GM12878 (cell line): ENCODE measurements around the gene MRPL18. TPM values are rescaled to one million over a fixed set of nuclear protein-coding genes. Genes with fewer than 3 reads are reported as not detected.

Experiments
- ATAC-seq: fragments of 200-7000 bp; cut with Tn5 transposase; 3 replicates; pipeline ENCODE4 v1.9.1; 2020; ENCODE audit warnings: mild to moderate bottlenecking, moderate library complexity
- BruUV-seq: library from RNA; stranded (reverse); fragments of 400-500 nt; replicated peaks from 2 replicates; lab custom pipeline; 2021; lab: Mats Ljungman, UMichigan
- CTCF ChIA-PET: fragments of 300-600 bp; sonication (Branson Sonifier 250); formaldehyde crosslinking; extraction: SDS; loops from one replicate; lab custom pipeline; 2021; ENCODE audit warnings: inconsistent platforms; lab: Yijun Ruan, JAX
- POLR2A ChIA-PET: fragments of 350-600 bp; formaldehyde crosslinking; extraction: SDS; loops from one replicate; lab custom pipeline; 2021; ENCODE audit warnings: inconsistent platforms; lab: Charles Lee
- RAD21 ChIA-PET: fragments of 300-600 bp; sonication (Branson Sonifier 250); formaldehyde crosslinking; loops from one replicate; lab custom pipeline; 2023; ENCODE audit warnings: antibody characterized with exemption; ENCODE audit not compliant: unreplicated experiment; lab: Charles Lee
- SMC1A ChIA-PET: fragments of 300-600 bp; sonication (Branson Sonifier 250); formaldehyde crosslinking; loops from one replicate; lab custom pipeline; 2023; ENCODE audit not compliant: unreplicated experiment, uncharacterized antibody; lab: Charles Lee
- DNase-seq: peaks from one replicate; pipeline ENCODE4 v3.0.0-alpha.2; 2011; ENCODE audit warnings: low read depth, low spot score
- FAIRE-seq: peaks from 3 replicates; lab custom pipeline; 2011; peaks lifted over from hg19 to GRCh38; lab: Jason Lieb, UNC
- H2AFZ ChIP-seq: 2 replicates; pipeline ENCODE4 v1.6.0; 2011; ENCODE audit warnings: low read depth, low read length, control low read depth; ENCODE audit not compliant: control insufficient read depth
- H3K27ac ChIP-seq: 2 replicates; pipeline ENCODE4 v1.5.1; 2011; ENCODE audit warnings: control low read depth; ENCODE audit not compliant: control insufficient read depth, insufficient read depth
- H3K27me3 ChIP-seq, 2 experiments: replicated peaks in 1 of 2; 2 replicates each; pipeline versions ENCODE4 v1.6.0 to v1.6.1; 2011; ENCODE audit warnings: low read length in 1 of 2; ENCODE audit not compliant: control insufficient read depth in 2 of 2, insufficient read depth in 2 of 2
- H3K36me3 ChIP-seq, 2 experiments: 2 replicates each; pipeline ENCODE4 v1.5.1; 2011; ENCODE audit warnings: low read length in 1 of 2; ENCODE audit not compliant: control insufficient read depth in 2 of 2, insufficient read depth in 2 of 2
- H3K4me1 ChIP-seq: 2 replicates; pipeline ENCODE4 v1.6.1; 2011; ENCODE audit warnings: mild to moderate bottlenecking, low read length, moderate library complexity, mixed read lengths; ENCODE audit not compliant: control insufficient read depth, insufficient read depth
- H3K4me2 ChIP-seq: 2 replicates; pipeline ENCODE4 v1.6.0; 2011; ENCODE audit warnings: control low read depth; ENCODE audit not compliant: control insufficient read depth, insufficient read depth
- H3K4me3 ChIP-seq: fragments of 200-600 bp; sonication (generic); 2 replicates; pipeline ENCODE4 v1.5.1; 2016
- H3K79me2 ChIP-seq: 2 replicates; pipeline ENCODE4 v1.6.0; 2011; ENCODE audit warnings: low read length; ENCODE audit not compliant: control insufficient read depth, insufficient read depth
- H3K9ac ChIP-seq: 2 replicates; pipeline ENCODE4 v1.8.0; 2011; ENCODE audit warnings: low read length, control low read depth, mixed read lengths; ENCODE audit not compliant: control insufficient read depth, insufficient read depth
- H3K9me3 ChIP-seq: replicated peaks from 3 replicates; pipeline ENCODE4 v1.5.1; 2011; ENCODE audit warnings: mild to moderate bottlenecking, low read length; ENCODE audit not compliant: control insufficient read depth, insufficient read depth
- H4K20me1 ChIP-seq: 2 replicates; pipeline ENCODE4 v1.6.0; 2011; ENCODE audit not compliant: control insufficient read depth, insufficient read depth
- BCL11A ChIP-seq: IDR thresholded peaks from 2 replicates; pipeline ENCODE4 v1.6.1; 2011; ENCODE audit warnings: low read depth, low read length
- CBX3 ChIP-seq: fragments of 200-600 bp; sonication (generic); IDR thresholded peaks from 2 replicates; pipeline ENCODE4 v1.6.1; 2016; ENCODE audit warnings: low read depth, borderline replicate concordance
- DPF2 ChIP-seq: fragments of 450-650 bp; IDR thresholded peaks from 2 replicates; pipeline ENCODE4 v1.6.1; 2017; ENCODE audit warnings: mild to moderate bottlenecking
- FOXK2 ChIP-seq: fragments of 450-650 bp; IDR thresholded peaks from 2 replicates; pipeline ENCODE4 v1.6.1; 2017; ENCODE audit warnings: mild to moderate bottlenecking, moderate library complexity
- KDM1A ChIP-seq: fragments of 200-600 bp; sonication (generic); IDR thresholded peaks from 2 replicates; pipeline ENCODE4 v1.6.1; 2016; ENCODE audit warnings: borderline replicate concordance
- MTA3 ChIP-seq: IDR thresholded peaks from 2 replicates; pipeline ENCODE4 v1.6.1; 2012; ENCODE audit warnings: low read length, inconsistent platforms, borderline replicate concordance
- NFYA ChIP-seq: IDR thresholded peaks from 2 replicates; pipeline ENCODE4 v1.6.1; 2011; ENCODE audit warnings: low read depth, mild to moderate bottlenecking, low read length, improper control_type of control experiment, borderline replicate concordance
- POLR2AphosphoS2 ChIP-seq: IDR thresholded peaks from 2 replicates; pipeline ENCODE4 v1.6.1; 2011; ENCODE audit warnings: low read depth, mild to moderate bottlenecking, low read length, improper control_type of control experiment, moderate library complexity
- POU2F2 ChIP-seq: IDR thresholded peaks from 3 replicates; pipeline ENCODE4 v1.6.1; 2011; ENCODE audit warnings: low read depth, mild to moderate bottlenecking, low read length, borderline replicate concordance
- RCOR1 ChIP-seq: conservative IDR thresholded peaks from 2 replicates; pipeline ENCODE4 v1.6.1; 2012; ENCODE audit warnings: low read depth, low read length, improper control_type of control experiment
- SPI1 ChIP-seq: IDR thresholded peaks from 2 replicates; pipeline ENCODE4 v1.6.1; 2011; ENCODE audit warnings: low read depth, mild to moderate bottlenecking, low read length, moderate library complexity, borderline replicate concordance; ENCODE audit not compliant: insufficient read depth
- ZNF207 ChIP-seq: fragments of 450-650 bp; IDR thresholded peaks from 2 replicates; pipeline ENCODE4 v1.6.1; 2014; ENCODE audit warnings: antibody characterized with exemption, mild to moderate bottlenecking, borderline replicate concordance
- ZZZ3 ChIP-seq: IDR thresholded peaks from 2 replicates; pipeline ENCODE4 v1.6.1; 2011; ENCODE audit warnings: low read depth; ENCODE audit not compliant: control insufficient read depth, insufficient read length
- WGBS: methylation state at CpG from one replicate; pipeline ENCODE4 v1.1.6; 2016; ENCODE audit warnings: low lambda C conversion rate; ENCODE audit not compliant: insufficient replicate concordance, insufficient coverage; ENCODE audit errors: missing lambda C conversion rate; 5-methylcytosine and 5-hydroxymethylcytosine counted together
- in situ Hi-C: fragments of 300-500 bp; cut with MboI; formaldehyde crosslinking; loops from 9 replicates; pipeline ENCODE4 v1.14.3; 2018; ENCODE audit warnings: mixed read lengths
- intact Hi-C: fragments of 100-400 bp; cut with micrococcal nuclease; formaldehyde crosslinking; loops from one replicate; pipeline ENCODE4 v1.14.2; 2022; ENCODE audit not compliant: unreplicated experiment
- polyA plus RNA-seq, 11 experiments: library from polyadenylated mRNA; depleted of rRNA in 4 of 11; unstranded in 6 of 11; stranded (reverse) in 5 of 11; fragments of >200 nt; fragmentation: Nextera tagmentation in 4 of 11; fragmentation: Illumina TruSeq in 1 of 11; extraction: Ambion mirVana in 4 of 11; extraction: Trizol in 1 of 11; gene quantifications; 1 replicate in 1 of 11; 2 replicates in 10 of 11; pipeline versions ENCODE4 v1.2.1 to v1.2.3, GENCODE V29; 2011 to 2016; ENCODE audit warnings: inconsistent platforms in 2 of 11, missing spikeins in 2 of 11, low read depth in 1 of 11
- total RNA-seq, 4 experiments: library from RNA; depleted of rRNA in 3 of 4; stranded (reverse); fragments of >200 nt in 3 of 4; fragmentation: Illumina TruSeq in 1 of 4; extraction: Trizol in 1 of 4; gene quantifications; 2 replicates each; pipeline versions ENCODE4 v1.2.1 to v1.2.3, GENCODE V29; 2013 to 2021
- TF ChIP-seq, protein P1 (sequence below): fragments of 450-650 bp; IDR thresholded peaks from 2 replicates; pipeline ENCODE4 v1.6.1; 2017; ENCODE audit warnings: mild to moderate bottlenecking, low read depth, inconsistent platforms; ENCODE audit not compliant: poor library complexity, severe bottlenecking
- TF ChIP-seq, protein P2 (sequence below): fragments of 450-650 bp; IDR thresholded peaks from 2 replicates; pipeline ENCODE4 v1.6.1; 2018; ENCODE audit warnings: mild to moderate bottlenecking, low read depth, moderate library complexity; ENCODE audit not compliant: partially characterized antibody
- TF ChIP-seq, protein P3 (sequence below): IDR thresholded peaks from 2 replicates; pipeline ENCODE4 v1.6.1; 2012; ENCODE audit warnings: low read depth, low read length, improper control_type of control experiment

MRPL18 gene
- total and polyA plus RNA-seq, 10 of the 15 experiments (the other 5 are each of a cell fraction or from before 2014, with no cell fraction given), result 68.5 to 203 (median 116) TPM

DNA sequence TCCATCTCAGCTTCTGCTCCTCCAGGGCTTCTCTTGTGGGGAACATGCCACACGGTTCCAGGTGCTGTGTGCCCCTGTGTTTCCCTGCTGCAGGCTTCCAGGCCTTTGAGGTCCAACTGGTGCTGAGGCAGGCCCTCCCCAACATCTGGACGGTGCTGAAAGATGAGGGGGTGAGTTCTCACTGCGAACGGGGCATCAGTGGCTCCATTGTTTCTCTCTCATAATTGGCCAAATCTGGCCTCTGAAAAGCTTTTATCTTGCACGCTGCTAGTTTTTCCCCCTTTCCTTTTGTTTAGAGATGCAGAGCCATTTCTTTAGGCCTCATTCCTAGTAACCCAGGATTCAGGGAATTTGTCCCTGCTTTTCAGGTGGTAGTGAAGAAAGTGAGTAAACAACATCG is 18.4 kb downstream of the MRPL18 start:
- FAIRE-seq (no peak), ATAC-seq (no peak), DNase-seq (no peak)
- SMC1A ChIA-PET, result interaction anchor here (1.2 to 2.7 kb wide), 2 partner anchors 18 to 21 kb away, joined by 3 to 11 read pairs; partner anchors contain the start of gene MRPL18
- H3K9ac ChIP-seq, result no peak overlapping the region; the same call in 1 of the 2 replicates
- H2AFZ ChIP-seq, result peak overlapping the region; percentile 48; the same call in 1 of the 2 replicates
- POLR2A ChIA-PET, result no interaction called here
- H3K4me1 ChIP-seq, result no peaks in the 10 kb centered on the region
- H3K4me2 ChIP-seq, result no peak overlapping the region
- no peaks in the 10 kb centered on the region for H3K9me3 ChIP-seq
- no peak for TF ChIP-seq MTA3
- no peak for TF ChIP-seq BCL11A
- no peak for TF ChIP-seq POLR2AphosphoS2
- TF ChIP-seq, protein P1, sequence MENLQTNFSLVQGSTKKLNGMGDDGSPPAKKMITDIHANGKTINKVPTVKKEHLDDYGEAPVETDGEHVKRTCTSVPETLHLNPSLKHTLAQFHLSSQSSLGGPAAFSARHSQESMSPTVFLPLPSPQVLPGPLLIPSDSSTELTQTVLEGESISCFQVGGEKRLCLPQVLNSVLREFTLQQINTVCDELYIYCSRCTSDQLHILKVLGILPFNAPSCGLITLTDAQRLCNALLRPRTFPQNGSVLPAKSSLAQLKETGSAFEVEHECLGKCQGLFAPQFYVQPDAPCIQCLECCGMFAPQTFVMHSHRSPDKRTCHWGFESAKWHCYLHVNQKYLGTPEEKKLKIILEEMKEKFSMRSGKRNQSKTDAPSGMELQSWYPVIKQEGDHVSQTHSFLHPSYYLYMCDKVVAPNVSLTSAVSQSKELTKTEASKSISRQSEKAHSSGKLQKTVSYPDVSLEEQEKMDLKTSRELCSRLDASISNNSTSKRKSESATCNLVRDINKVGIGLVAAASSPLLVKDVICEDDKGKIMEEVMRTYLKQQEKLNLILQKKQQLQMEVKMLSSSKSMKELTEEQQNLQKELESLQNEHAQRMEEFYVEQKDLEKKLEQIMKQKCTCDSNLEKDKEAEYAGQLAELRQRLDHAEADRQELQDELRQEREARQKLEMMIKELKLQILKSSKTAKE, result no peak
- TF ChIP-seq ZZZ3, result no peak
- no peak for TF ChIP-seq ZNF207
- TF ChIP-seq DPF2, result no peak
- TF ChIP-seq NFYA, result no peak
- TF ChIP-seq, protein P2, sequence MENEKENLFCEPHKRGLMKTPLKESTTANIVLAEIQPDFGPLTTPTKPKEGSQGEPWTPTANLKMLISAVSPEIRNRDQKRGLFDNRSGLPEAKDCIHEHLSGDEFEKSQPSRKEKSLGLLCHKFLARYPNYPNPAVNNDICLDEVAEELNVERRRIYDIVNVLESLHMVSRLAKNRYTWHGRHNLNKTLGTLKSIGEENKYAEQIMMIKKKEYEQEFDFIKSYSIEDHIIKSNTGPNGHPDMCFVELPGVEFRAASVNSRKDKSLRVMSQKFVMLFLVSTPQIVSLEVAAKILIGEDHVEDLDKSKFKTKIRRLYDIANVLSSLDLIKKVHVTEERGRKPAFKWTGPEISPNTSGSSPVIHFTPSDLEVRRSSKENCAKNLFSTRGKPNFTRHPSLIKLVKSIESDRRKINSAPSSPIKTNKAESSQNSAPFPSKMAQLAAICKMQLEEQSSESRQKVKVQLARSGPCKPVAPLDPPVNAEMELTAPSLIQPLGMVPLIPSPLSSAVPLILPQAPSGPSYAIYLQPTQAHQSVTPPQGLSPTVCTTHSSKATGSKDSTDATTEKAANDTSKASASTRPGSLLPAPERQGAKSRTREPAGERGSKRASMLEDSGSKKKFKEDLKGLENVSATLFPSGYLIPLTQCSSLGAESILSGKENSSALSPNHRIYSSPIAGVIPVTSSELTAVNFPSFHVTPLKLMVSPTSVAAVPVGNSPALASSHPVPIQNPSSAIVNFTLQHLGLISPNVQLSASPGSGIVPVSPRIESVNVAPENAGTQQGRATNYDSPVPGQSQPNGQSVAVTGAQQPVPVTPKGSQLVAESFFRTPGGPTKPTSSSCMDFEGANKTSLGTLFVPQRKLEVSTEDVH, result no peak
- TF ChIP-seq SPI1, result no peak
- no peak for TF ChIP-seq KDM1A
- TF ChIP-seq POU2F2, result no peak
- TF ChIP-seq FOXK2, result no peak
- TF ChIP-seq, protein P3, sequence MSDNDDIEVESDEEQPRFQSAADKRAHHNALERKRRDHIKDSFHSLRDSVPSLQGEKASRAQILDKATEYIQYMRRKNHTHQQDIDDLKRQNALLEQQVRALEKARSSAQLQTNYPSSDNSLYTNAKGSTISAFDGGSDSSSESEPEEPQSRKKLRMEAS, result no peak
- TF ChIP-seq CBX3, result no peak
- no peak for TF ChIP-seq RCOR1
- H3K4me3 ChIP-seq, result no peak overlapping the region
- intact Hi-C loops, result no loop called here
- CTCF ChIA-PET, result interaction anchor here (0.6 kb wide), 1 partner anchor 633 kb away, joined by 3 read pairs; no protein-coding TSS in a partner anchor
- in situ Hi-C loops, result no loop called here
- no peaks in the 10 kb centered on the region for H3K79me2 ChIP-seq
- H4K20me1 ChIP-seq, result no peaks in the 10 kb centered on the region
- no peak overlapping the region for H3K27ac ChIP-seq
- 97% methylated on average over 6 of the region's 6 CpGs for WGBS
- no peaks in the 10 kb centered on the region for H3K27me3 ChIP-seq
- no TSS peak for BruUV-seq
- RAD21 ChIA-PET, result interaction anchor here (1.2 kb wide), 1 partner anchor 17 kb away, joined by 3 read pairs; no protein-coding TSS in a partner anchor
- H3K36me3 ChIP-seq, result no peaks in the 10 kb centered on the region
